Stomach (tissue), 9 donors: Measurements from ENCODE around the gene OTOGL. TPM values are rescaled to one million over a fixed set of nuclear protein-coding genes. Genes with fewer than 3 reads are reported as not detected.

Experiments
- DNase-seq, 2 donors: peaks; one replicate each; pipeline versions ENCODE4 v3.0.0 to v3.0.0-alpha.2; 2013 to 2019
- H3K27ac ChIP-seq, 5 donors: fragments of 200-600 bp in 4 of 5; sonication (generic) in 4 of 5; one replicate each; pipeline ENCODE4 v1.5.1; 2013 to 2019; ENCODE audit warnings: mild to moderate bottlenecking in 1 of 5, moderate library complexity in 1 of 5
- H3K27me3 ChIP-seq, 3 donors: fragments of 200-600 bp; sonication (generic); one replicate each; pipeline ENCODE4 v1.5.1; 2017 to 2019; ENCODE audit warnings: mixed run types in 1 of 3
- H3K36me3 ChIP-seq, 4 donors: fragments of 200-600 bp; sonication (generic); 1 replicate in 3 of 4; 2 replicates in 1 of 4; pipeline ENCODE4 v1.5.1; 2016 to 2019
- H3K4me1 ChIP-seq, 4 donors: fragments of 200-600 bp; sonication (generic); one replicate each; pipeline ENCODE4 v1.5.1; 2016 to 2019
- H3K4me3 ChIP-seq, 4 donors: fragments of 200-600 bp; sonication (generic) in 3 of 4; one replicate each; pipeline ENCODE4 v1.5.1; 2016 to 2019; ENCODE audit warnings: mild to moderate bottlenecking in 1 of 4
- H3K9me3 ChIP-seq, 4 donors: fragments of 200-600 bp; sonication (generic); one replicate each; pipeline ENCODE4 v1.5.1; 2016 to 2019
- CTCF ChIP-seq, 7 experiments: fragments of 450-650 bp in 4 of 7; fragments of 200-600 bp in 3 of 7; sonication (generic) in 3 of 7; IDR thresholded peaks; one replicate each; pipeline ENCODE4 v1.5.1; 2016 to 2019; ENCODE audit warnings: antibody characterized with exemption in 7 of 7, control low read depth in 2 of 7, mild to moderate bottlenecking in 1 of 7
- EP300 ChIP-seq: sonication (generic); formaldehyde crosslinking; IDR thresholded peaks from one replicate; pipeline ENCODE4 v1.6.1; 2017; ENCODE audit warnings: antibody characterized with exemption
- POLR2A ChIP-seq, 4 donors: fragments of 450-650 bp; IDR thresholded peaks; one replicate each; pipeline ENCODE4 v1.6.1; 2016; ENCODE audit warnings: antibody characterized with exemption in 4 of 4, control low read depth in 2 of 4, mild to moderate bottlenecking in 1 of 4, moderate library complexity in 1 of 4
- POLR2AphosphoS5 ChIP-seq, 3 donors: sonication (generic); formaldehyde crosslinking; IDR thresholded peaks; one replicate each; pipeline ENCODE4 v1.6.1; 2016; ENCODE audit warnings: antibody characterized with exemption in 3 of 3
- WGBS, 5 donors: extraction: QIAGEN DNeasy Blood & Tissue Kit in 3 of 5; methylation state at CpG; one replicate each; pipeline versions ENCODE4 v1.1.5 to v1.1.7; 2013 to 2018; 5-methylcytosine and 5-hydroxymethylcytosine counted together
- intact Hi-C: fragments of 100-400 bp; cut with DNase I; formaldehyde crosslinking; loops from one replicate; pipeline ENCODE4 v1.15.1; 2023; ENCODE audit warnings: low total_unique reads
- polyA plus RNA-seq, 3 donors: library from polyadenylated mRNA; stranded (reverse); fragments of 200-250 nt; gene quantifications; one replicate each; pipeline ENCODE4 v1.2.3, GENCODE V29; 2013
- total RNA-seq, 5 donors: library from RNA; depleted of rRNA; stranded (reverse); fragments of >200 nt; gene quantifications; one replicate each; pipeline versions ENCODE4 v1.1.0 to v1.2.3, GENCODE V29; 2014 to 2016
- donor health status: healthy with polysubstance abuse.
- donor health status: Bipolar disorder and iron deficiency.
- donor health status: healthy.

OTOGL gene
- total and polyA plus RNA-seq, 8 donors = 0.58 to 1.7 (median 0.99) TPM; not detected in 4

- 78 to 98% (median 96%) methylated on average over 1 of the region's 1 CpG for WGBS, 5 donors
- intact Hi-C loops = no loop called here
- TF ChIP-seq EP300 = no peak
- no peak for TF ChIP-seq CTCF (IDR thresholded peaks at IDR 0.05)
- no peak for TF ChIP-seq POLR2AphosphoS5 (IDR thresholded peaks at IDR 0.05)
- no peak for TF ChIP-seq POLR2A (IDR thresholded peaks at IDR 0.05)
Observed at GRCh38 chr12:80198782-80199337, 99.5 kb downstream of the OTOGL start.

DNA sequence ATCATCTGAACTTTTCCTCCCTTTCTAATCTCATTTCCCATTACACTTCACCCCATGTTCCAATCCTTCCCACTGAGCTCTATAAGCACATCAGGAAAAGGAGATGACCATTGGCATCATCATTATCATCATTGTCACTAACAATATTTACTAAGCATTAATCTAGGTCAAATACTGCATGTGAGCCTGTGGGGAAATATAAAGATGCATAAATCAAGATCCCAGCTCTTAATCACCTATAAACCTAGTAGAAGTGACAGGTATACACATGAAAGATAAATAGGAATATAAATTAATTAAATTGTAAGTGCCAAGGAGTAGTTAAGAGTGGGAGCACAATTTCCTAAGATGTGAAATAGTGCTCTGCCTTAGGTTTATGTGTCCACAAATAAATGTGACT, 100.6 kb downstream of the OTOGL start:
- no peak for DNase-seq
- Histone ChIP-seq H3K9me3 (no peaks in the 10 kb centered on the region), H3K27ac (no peak overlapping the region), H3K27me3 (no peaks in the 10 kb centered on the region), H3K4me1 (peaks cover 0 to 3% (median 0%) of the 10 kb centered on the region in 4 donors), H3K36me3 (no peaks in the 10 kb centered on the region), H3K4me3 (no peak overlapping the region)
- intact Hi-C loops = no loop called here
- TF ChIP-seq POLR2AphosphoS5 (IDR thresholded peaks at IDR 0.05) (no peak), EP300 (no peak), CTCF (IDR thresholded peaks at IDR 0.05) (no peak), POLR2A (IDR thresholded peaks at IDR 0.05) (no peak)

More at GRCh38 chr12:80198782-80199337, 99.5 kb downstream of the OTOGL start:
- no peak for DNase-seq
- H3K4me3 ChIP-seq = no peak overlapping the region
- no peaks in the 10 kb centered on the region for H3K36me3 ChIP-seq
- H3K27me3 ChIP-seq = no peaks in the 10 kb centered on the region
- no peaks in the 10 kb centered on the region for H3K9me3 ChIP-seq
- peaks cover 0 to 5% (median 0%) of the 10 kb centered on the region in 4 donors for H3K4me1 ChIP-seq
- no peak overlapping the region for H3K27ac ChIP-seq

DNA sequence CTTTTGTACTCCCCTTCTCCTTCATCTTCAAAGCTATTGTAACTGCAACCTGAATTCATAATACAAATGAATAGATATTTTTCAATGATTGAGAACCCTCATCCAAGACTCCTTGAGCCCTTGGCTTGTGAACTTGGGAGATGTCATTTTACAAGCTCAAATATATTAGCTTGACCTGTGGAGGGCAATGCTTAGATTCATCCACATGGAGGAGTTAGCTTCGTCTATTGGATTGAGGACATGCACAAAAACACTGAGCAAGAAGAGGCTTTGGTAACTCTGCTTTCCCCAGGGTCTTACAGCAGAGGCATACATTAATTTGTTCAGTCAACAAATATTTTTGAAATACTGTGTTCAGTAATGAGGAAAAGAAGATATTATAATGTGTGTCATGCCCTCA, 101.1 kb downstream of the OTOGL start:
- Histone ChIP-seq H3K4me3 (no peak overlapping the region), H3K36me3 (no peaks in the 10 kb centered on the region), H3K27me3 (no peaks in the 10 kb centered on the region), H3K27ac (no peak overlapping the region), H3K4me1 (no peaks in the 10 kb centered on the region), H3K9me3 (no peaks in the 10 kb centered on the region)
- WGBS, 5 donors = 74 to 86% (median 79%) methylated on average over 1 of the region's 1 CpG
- no peak for DNase-seq
- no peak for TF ChIP-seq POLR2A (IDR thresholded peaks at IDR 0.05)
- no peak for TF ChIP-seq EP300
- no peak for TF ChIP-seq POLR2AphosphoS5 (IDR thresholded peaks at IDR 0.05)
- no peak for TF ChIP-seq CTCF (IDR thresholded peaks at IDR 0.05)
- intact Hi-C loops = no loop called here

- WGBS, 5 donors = 87 to 100% (median 93%) methylated on average over 2 of the region's 2 CpGs
- intact Hi-C loops = no loop called here
- Histone ChIP-seq H3K4me3 (no peak overlapping the region), H3K36me3 (no peaks in the 10 kb centered on the region), H3K27me3 (no peaks in the 10 kb centered on the region), H3K27ac (no peak overlapping the region), H3K4me1 (no peaks in the 10 kb centered on the region), H3K9me3 (no peaks in the 10 kb centered on the region)
- TF ChIP-seq CTCF (IDR thresholded peaks at IDR 0.05) = no peak
- TF ChIP-seq POLR2AphosphoS5 (IDR thresholded peaks at IDR 0.05) = no peak
- no peak for TF ChIP-seq EP300
- TF ChIP-seq POLR2A (IDR thresholded peaks at IDR 0.05) = no peak
- DNase-seq = no peak
Observed at GRCh38 chr12:80201908-80202307, 102.6 kb downstream of the OTOGL start.
